HPDE6-E6E7 (cell line): ENCODE data around the gene ACLY.
"Not testable (repeated sequence)": the region's sequence is repeated elsewhere in the genome, so short reads cannot be mapped to it uniquely, and the experiment has no call there.

Experiments used
- DNase-seq: peaks from one replicate; pipeline ENCODE4 v3.0.0; 2011; ENCODE audit warnings: missing footprints; ENCODE audit errors: extremely low spot score

ACLY gene

GRCh38 chr17:41910701-41911391 is 7.9 kb downstream of the ACLY start:
- peak; percentile 84 for DNase-seq

GRCh38 chr17:41909088-41909487 is 9.7 kb downstream of the ACLY start:
- no peak for DNase-seq

GRCh38 chr17:41907633-41908539 is 10.9 kb downstream of the ACLY start:
- no peak for DNase-seq

GRCh38 chr17:41907185-41907556 is 11.6 kb downstream of the ACLY start:
- DNase-seq: no peak

- DNase-seq: no peak
These were observed 12.1 kb downstream of the ACLY start for GRCh38 chr17:41906465-41907184.

GRCh38 chr17:41905172-41905571 is 13.6 kb downstream of the ACLY start:
- no peak for DNase-seq

GRCh38 chr17:41904242-41904841 is 14.4 kb downstream of the ACLY start:
- DNase-seq: no peak

- DNase-seq: no peak
These were observed 17.1 kb downstream of the ACLY start for GRCh38 chr17:41901646-41902045.

- no peak for DNase-seq
These were observed 22.0 kb downstream of the ACLY start for GRCh38 chr17:41896726-41897125.

GRCh38 chr17:41895617-41896016 is 23.1 kb downstream of the ACLY start:
- DNase-seq: no peak

- no peak for DNase-seq
These were observed 23.9 kb downstream of the ACLY start for GRCh38 chr17:41894791-41895331.

- no peak for DNase-seq
These were observed 25.4 kb downstream of the ACLY start for GRCh38 chr17:41893384-41893783.

GRCh38 chr17:41892021-41892376 is 26.8 kb downstream of the ACLY start:
- no peak for DNase-seq

- DNase-seq: no peak
These were observed 27.4 kb downstream of the ACLY start for GRCh38 chr17:41891135-41892020.

- DNase-seq: no peak
These were observed 30.3 kb downstream of the ACLY start for GRCh38 chr17:41888332-41888965.

- DNase-seq: no peak
These were observed 33.0 kb downstream of the ACLY start for GRCh38 chr17:41885733-41886132.

GRCh38 chr17:41882756-41883155 is 36.0 kb downstream of the ACLY start:
- DNase-seq: no peak

GRCh38 chr17:41880130-41880529 is 38.6 kb downstream of the ACLY start:
- DNase-seq: no peak

- not testable (repeated sequence) for DNase-seq
These were observed 44.5 kb downstream of the ACLY start for GRCh38 chr17:41874293-41874670.

GRCh38 chr17:41873559-41874292 is 45.0 kb downstream of the ACLY start:
- DNase-seq: no peak
